Hindlimb muscle (tissue), 1 donor: Measurements from ENCODE around the gene CEP104. TPM values are rescaled to one million over a fixed set of nuclear protein-coding genes. Genes with fewer than 3 reads are reported as not detected.

ENCODE experiments used
- DNase-seq: peaks from one replicate; pipeline ENCODE4 v3.0.0-alpha.2; 2013
- polyA plus RNA-seq: library from polyadenylated mRNA; unstranded; fragments of 120-200 nt; gene quantifications from one replicate; pipeline ENCODE4 v1.2.1, GENCODE V29; 2013; ENCODE audit not compliant: insufficient read length

CEP104 gene
- polyA plus RNA-seq, 1 donor = 20.1 TPM

DNA sequence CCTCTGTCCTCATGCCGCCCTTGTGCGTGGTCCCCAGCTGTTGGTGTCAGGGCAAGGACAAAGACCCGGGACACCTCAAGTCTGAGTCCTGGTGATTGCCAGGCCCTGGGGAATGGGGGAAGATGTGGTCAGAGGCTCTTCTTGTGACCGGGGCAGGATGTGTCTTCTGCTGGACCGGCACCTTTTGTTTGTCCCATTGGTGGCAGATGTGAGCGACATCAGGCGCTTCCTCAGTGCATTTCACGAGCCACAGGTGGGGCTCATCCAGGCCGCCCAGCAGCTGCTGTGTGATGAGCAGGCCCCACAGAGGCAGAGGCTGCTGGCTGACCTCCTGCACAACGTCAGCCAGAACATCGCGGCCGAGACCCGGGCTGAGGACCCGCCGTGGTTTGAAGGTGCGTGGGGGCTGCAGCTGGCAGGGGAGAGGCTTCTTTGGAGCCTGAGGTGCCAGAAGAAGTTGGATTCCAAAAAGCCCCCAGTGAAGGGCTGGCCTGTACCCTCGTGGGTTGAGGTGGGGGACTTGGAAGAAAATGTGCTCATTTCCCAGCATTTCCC, 8.7 kb upstream of the CEP104 start:
- DNase-seq = no peak

DNA sequence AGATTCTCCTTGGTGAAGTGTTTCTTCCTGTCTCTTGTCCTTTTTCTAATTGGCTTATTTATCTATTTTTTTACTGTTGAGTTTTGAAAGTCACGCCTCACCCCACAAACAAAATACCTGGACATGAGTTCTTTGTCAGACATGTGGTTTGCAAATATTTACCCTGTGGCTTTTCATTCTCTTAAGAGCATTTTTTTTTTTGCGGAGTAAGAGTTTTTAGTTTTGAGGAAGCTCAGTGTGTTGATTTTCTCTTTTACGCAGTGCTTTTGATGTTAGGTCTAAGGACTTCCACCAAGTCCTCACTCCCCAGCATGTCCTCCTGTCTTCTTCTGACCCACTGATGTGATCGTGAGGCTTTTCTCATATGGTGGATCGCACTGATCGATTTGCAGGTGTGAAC, 7.9 kb upstream of the CEP104 start:
- DNase-seq = no peak

DNA sequence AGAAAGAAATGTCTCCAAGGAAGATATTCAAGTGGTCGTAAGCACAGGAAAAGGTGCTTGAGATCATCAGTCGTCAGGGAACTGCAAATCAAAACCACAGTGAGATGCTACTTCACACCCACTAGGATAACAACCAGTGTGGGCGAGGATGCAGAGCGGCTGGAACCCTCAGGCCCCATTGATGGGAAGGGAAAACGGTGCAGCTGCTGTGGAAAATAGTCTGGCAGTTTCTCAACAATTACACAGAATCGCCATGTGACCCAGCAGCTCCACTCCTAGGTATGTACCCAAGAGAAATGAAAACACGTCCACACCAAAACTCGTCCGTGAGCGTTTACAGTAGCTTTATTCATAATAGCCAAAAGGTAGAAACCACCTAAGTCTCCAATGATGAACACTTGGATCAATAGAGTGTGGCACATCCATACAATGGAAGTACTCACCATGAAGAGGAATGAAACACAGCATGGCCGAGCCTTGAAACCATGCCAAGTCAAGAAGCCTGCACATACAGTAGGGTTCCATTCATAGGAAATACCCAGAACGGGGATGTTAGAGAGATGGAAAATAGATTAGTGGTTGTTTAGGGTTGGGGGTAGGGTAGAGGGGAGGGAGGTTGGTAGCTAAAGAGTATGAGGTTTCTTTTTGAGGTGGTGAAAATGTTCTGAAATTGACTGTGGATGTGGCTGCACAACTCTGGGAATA, 6.4 kb upstream of the CEP104 start:
- DNase-seq = no peak

DNA sequence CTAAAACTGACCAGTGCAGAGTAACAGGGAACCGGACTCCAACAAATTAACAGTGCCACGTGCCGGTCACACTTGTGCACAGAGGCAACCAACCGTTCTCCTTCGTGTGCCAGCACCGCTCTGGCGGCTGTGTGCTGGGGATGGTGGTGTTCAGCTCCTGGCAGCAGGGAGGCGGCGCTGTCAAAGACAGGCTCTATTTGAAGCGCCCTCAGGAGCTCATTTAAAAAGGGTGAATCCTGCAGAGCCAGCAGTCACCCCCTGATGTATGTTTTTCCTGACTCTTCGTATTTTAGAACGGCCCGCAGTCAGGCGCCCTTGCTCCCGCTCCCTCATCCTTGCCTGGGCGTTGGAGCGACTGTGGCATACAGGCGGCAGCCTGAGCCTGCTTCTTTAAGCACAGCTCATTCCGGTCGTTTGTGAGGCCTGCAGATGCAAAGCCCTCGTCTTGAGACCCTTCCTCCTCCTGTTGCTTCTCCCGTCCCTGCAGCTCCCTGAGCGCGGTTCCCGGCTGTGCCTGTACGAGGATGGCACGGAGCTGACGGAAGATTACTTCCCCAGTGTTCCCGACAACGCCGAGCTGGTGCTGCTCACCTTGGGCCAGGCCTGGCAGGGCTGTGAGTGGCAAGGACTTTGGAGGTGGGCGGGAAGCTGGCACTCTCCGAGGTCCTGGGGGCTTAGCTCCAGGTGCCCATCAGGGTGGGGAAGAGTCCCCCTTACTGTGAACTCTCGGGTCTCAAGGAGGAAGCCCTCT, 1.4 kb upstream of the CEP104 start:
- DNase-seq = no peak

DNA sequence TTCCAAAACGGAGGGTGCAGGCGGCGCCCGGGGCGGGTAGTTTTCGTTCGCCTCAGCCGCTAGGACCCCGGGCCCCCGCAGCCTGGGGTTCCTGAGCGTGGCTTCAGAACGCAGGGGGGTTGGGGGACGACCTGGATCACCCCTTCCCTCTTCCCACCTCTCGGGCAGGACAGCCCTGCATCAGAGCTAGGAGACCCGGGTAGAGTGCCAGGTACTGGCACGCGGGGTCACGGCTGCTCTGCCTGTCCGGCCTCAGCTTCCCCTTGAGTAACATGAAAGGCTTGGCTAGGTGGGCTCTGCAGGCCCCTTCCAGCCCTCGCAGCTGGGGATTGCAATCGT, 749 bp upstream of the CEP104 start:
- no peak for DNase-seq

DNA sequence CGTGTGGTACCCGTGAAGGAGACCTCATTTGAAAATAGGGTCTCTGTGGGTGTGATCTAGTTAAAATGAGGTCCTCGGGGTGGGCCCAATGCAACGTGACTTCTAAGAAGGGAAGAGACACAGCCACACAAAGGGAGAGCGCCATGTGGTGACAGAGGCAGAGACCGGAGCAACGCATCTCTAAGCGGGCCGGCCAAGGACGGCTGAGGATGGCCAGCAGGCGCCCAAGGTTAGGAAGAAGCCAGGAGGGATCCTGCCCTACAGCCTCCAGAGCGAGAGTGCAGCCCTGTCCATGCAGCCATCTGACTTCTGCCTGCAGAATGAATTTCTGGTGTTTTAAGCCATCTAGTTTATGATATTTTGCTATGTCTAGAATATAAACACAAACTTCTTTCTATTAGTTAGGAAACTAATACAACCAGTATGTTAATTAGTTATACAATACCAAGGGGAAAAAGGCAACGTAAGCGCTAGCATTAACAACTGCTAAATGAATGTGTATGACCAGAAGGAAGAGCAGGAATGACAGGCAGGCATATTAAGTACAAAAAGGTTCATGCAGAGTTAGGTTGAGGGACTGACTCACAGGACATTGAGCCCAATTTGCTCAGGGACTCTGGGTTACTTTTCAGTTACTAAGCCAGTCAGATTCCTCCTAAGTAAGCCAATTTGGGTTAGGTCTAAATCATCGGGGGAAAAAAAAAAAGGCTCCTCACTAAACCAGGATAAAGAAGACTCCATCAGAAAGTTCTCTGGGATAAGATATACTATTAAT, 4.1 kb downstream of the CEP104 start:
- no peak for DNase-seq

DNA sequence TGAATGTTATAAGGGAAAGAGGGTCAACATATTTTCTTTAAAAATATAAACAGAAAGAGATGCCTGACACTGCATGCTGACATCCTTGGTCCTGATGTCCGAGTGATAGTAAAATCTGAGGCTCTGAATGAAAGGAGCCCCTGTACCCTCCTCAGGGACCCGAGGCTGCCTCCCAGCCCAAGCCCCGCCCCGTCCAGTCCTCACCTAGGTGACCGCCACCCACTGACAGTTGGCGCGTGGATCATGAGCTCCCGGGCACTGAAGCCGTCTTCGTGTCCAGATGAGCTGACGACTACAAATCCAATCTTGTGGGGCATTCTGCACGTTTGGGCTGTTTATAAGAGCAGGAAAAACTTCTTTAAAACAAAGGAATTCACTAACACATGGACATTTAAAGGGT, 4.9 kb downstream of the CEP104 start:
- DNase-seq = no peak

DNA sequence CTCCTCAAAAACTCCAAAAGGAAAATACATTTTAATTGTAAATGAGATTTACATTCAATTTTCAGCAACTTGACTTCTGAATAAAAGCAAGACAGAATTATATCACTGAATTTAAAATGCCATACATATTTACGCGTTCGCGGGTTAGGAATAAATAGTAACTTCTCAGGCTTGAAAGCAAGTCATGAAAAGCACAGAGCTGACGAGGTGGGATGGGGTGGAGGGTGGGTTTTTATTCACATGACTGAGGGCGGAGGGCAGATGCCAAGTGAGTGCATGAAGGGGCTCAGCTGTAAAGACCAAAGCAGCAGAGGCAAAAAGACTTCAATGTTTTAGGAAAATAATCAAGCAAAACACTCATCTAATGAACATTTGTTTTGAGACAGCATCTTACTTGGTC, 5.7 kb downstream of the CEP104 start:
- DNase-seq = no peak

DNA sequence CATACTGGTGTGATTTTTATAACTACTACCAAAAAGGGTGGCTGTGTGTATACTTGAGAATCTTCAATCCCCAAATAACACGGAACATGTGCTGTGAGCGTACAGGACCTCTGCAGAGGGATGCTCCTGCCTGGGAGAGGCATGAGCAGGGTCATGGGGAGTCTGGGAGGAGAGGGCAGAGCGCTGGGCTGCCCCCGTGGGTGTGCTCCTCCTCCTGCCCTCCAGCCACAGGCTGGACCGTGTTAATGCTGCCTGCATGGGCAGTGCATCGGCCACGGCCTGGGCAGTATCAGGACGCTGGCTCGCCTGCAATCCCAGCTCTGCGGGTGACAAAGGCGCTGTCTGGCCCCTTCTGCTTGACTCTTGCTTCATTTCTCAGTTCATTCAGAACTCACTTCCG, 6.2 kb downstream of the CEP104 start:
- no peak for DNase-seq

DNA sequence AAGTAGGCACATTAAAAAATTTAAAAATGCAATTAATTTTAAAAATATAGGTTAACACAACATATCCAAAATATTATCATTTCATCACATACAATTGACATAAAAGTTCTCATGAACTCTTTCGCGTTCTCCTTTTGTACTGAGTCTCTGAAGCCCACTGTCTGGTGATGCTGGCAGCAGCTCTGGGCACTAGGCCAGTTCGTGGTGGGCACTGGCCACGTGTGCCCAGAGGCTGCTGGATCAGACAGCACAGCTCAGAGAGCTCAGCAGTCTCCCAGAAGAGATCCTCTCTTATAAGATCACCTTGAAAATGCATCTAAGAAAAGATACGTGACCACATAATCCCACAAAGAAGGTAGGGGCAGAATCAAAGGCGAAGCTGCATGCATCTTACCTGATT, 9.9 kb downstream of the CEP104 start:
- no peak for DNase-seq

DNA sequence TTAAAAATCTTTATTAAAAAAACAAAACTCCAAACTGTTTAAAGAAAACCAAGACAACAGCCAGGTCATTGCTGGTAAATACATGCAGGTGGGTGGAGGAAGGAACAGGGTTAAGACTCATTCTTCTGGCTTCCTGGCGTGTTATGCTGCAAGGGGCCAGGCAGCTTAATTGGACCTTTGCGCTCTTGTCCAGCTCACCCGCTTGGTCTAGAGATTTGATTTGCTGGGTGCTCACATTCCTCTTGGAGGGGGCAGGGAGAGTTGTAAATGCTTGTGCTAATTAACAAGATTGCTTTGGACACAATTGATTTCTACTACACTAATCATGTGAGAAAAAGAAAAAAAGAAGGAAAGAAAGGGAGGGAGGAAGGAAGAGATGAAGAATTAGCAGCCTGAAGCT, 10.5 kb downstream of the CEP104 start:
- DNase-seq = no peak

DNA sequence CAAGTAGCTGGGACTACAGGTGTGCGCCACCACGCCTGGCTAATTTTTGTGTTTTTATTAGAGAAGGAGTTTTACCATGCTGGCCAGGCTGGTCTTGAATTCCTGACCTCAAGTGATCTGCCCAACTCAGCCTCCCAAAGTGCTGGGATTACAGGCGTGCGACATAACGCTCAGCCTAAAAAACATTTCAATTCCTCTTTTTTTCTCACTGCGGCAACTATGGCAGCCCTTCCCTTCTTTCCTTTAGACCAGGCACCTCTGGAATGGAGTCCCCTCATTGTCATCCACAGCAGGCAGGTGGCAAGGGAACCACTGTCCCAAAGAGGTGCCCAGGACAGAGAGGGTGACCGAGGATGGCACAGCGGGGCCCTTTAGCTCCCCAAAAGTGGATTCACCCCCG, 14.1 kb downstream of the CEP104 start:
- DNase-seq = no peak

DNA sequence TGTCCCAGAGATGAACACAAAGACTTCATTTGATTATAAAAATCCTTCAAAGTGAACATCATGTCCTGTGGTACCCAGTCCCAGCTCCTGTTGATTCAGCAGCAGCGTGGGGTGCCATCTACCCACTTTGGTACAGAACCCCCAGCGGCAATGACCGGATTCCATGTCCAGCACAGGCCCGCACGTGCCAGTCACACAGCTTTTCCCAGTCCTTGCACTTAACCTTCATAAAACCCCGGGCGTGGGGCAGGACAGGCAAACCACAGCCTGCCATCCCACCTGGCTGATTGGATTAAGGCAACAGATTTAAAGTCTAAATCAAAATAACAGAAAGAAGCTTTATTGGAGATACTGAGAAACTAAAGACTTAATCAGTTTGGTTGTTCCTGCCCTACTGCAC, 15.5 kb downstream of the CEP104 start:
- no peak for DNase-seq

DNA sequence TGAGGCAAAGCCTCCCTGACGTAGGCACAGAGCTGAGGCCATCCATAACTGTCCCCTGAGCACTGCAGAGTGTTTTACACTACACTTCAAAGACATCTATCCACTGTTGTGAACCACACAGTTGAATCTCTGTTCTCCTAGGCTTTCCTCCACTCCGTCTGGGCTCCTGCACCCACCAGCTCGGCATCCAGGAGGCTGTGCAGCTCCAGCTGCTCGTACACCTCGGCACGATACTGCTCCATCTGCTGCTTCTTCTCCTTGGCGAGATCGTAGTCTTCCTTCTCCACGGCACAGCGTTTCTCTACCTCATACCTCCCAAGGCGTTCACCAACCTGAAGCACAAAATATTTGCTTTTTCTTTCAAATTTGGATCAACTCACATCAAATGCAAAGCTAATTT, 18.2 kb downstream of the CEP104 start:
- no peak for DNase-seq

DNA sequence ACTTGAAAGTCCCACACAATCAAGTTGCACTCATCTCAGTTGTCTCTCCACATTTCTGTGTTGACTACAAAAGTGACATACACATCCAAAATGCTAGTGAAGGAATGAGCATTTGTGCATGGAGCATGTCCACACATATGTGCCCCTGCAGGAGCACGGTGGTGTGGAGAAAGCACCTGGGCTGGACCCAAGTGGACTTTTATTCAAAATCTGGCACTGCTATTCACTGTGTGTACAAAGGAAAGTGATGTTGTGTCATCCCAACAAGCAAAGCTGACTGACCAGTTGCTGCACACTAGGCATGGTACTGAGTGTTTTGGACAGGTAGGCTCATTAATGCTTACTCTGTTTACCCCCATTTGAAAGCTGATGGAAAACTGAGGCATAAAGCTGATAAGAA, 19.3 kb downstream of the CEP104 start:
- no peak for DNase-seq

DNA sequence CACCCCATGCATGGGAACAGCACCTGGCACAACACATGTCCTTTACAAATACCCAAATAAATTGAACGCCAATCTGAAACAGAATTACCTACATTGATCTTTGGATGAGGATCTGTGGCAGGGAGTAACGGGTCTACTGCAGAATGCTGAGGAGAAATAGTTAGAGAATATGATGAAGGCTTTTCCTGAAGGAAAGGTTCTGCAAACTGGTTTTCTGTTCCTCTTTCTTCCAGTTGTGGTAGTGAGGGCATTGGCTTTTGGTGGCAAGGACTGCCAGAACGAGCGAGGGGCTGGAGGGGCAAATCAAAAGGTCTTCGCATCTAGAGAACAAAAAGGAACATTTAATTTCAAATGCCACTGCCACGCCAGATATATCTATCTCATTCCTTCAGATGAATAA, 19.8 kb downstream of the CEP104 start:
- no peak for DNase-seq

DNA sequence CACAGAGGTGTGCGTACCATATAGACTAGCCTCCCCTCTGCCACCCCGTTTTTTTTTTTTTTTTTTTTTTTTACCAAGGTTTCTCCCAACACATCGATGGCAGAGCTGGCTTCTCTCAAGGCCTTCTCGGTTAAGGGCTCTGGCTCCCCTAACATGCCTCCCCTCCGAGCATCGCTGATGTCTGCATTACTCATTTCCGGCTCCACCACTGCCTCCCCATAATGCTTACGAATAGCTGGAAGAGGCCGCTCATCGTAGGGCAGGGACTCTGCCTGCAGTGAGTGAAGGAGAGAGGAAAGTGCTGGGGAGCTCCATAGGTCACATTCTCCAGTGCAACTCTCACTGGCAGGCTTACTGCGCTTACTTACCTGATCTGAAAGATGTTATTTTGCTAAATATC, 20.6 kb downstream of the CEP104 start:
- no peak for DNase-seq

DNA sequence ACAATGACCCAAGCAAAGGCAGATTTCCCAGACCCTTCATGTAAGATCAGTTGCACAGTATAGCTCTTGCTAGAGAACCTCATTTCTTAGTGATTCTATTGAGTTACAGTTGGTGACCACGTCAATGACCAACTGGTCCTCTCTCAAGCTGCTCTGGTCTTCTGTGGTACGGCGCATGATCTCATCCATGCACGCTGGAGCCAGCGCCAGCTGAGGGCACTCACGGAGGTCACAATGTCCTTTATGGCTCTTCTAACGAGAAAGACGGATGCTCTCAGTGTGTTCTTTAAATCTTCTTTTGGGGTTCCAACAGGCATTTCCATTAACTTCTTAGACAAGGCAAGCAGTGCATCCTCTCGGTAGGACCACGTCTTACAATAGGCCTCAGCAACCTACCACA, 22.3 kb downstream of the CEP104 start:
- no peak for DNase-seq

DNA sequence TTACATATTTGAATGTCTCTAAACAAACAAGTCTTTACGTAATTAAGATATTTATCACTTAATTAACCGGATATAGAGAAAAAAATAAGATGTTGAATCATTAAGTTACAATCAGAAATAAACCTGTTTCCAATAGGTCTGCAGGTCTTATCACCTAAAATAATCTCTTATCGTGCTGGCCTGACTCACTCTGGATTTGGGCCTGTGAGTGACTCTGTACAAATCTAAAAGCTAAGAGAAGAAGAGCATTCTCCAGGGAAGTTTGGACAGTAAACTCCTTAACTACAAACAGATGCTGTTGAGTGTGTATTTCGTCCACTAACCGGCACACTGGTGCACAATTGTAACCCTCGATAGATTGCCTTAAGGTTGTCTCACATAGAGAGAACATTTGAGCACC, 25.3 kb downstream of the CEP104 start:
- DNase-seq = no peak

DNA sequence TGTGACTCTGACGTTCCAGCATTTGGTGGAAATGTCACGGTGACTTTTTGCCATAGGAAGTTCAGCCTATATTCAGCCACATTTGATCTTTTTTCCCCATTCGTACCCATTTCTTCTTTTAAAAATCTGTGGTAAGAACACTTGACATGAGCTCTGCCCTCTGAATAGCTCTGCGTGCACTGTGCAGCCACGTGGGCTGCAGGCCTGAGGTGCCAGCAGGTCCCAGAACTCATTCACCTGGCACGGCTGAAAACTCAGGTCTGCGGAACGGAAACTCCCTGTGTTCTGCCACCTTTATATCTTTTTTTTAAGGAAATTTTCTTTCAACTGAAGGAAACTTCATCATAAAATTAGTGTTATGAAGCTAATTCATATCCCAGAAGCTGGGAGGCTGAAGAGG, 28.6 kb downstream of the CEP104 start:
- DNase-seq = no peak

DNA sequence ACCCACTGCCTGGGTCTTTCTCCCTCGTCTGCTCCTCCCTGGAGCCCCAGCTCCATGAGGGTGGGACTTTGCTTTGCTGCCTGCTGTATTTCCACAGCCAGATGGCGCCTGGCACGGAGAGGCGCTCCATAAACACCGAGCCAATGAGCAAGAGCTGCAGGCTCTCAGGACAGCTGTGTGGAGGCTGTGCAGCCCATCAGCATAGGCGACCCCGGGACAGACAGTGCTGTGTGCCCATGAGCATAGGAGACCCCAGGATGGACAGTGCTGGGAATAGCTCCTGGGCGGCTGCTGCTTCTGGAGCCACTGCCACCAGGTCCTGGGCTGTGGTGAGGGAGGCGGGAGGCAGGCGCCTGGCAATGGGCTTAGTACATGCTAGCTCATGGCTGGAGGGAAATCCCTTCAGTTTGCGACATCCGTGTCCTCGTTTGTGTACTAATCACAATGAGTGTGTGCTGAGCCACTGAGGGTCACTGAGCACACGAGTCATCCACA, 29.2 kb downstream of the CEP104 start:
- DNase-seq = no peak

DNA sequence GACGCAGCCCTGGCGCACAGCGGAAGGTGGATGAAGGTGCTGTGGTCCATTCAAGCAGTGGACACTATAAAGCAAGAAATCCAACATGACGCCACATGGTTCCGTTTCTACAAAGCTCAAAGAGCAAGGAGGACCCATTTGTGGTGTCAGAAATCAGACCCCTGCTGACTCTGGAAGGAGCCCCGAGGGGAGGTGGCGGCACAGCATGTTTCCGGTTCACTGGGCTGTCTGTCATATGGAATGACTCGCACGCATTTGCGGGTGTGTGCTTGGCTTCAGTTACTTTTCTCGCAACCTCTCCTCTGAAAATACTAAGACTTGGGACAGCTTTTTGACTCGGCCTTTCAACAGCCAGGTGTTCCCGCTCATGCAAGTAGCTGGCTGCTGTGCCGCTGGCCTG, 31.7 kb downstream of the CEP104 start:
- no peak for DNase-seq

DNA sequence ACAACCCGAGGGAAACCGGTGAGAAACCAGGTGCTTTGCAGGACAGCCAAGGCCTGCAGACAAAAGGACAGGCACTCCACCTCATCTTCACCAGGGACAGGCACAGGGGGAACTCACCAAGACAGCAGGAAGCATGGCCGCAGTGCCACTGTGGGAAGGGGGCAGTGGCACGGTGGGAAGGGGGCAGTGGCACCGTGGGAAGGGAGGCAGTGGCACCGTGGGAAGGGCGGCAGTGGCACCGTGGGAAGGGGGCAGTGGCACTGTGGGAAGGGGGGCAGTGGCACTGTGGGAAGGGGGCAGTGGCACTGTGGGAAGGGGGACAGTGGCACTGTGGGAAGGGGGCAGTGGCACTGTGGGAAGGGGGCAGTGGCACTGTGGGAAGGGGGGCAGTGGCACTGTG, 32.4 kb downstream of the CEP104 start:
- no peak for DNase-seq
